H1 (cell line): ENCODE results near the gene HDAC11.

Source experiments
- ATF2 ChIP-seq: IDR thresholded peaks from 2 replicates; pipeline ENCODE4 v1.6.1; 2012; ENCODE audit warnings: low read length, inconsistent platforms
- CREB1 ChIP-seq: IDR thresholded peaks from 2 replicates; pipeline ENCODE4 v1.6.1; 2012; ENCODE audit warnings: inconsistent platforms
- CTCF ChIP-seq, 3 experiments: IDR thresholded peaks; 1 replicate in 2 of 3; 2 replicates in 1 of 3; pipeline versions ENCODE4 v1.5.1 to v1.6.1; 2011; ENCODE audit warnings: low read length in 3 of 3, mild to moderate bottlenecking in 3 of 3, inconsistent platforms in 2 of 3, low read depth in 1 of 3, moderate library complexity in 1 of 3; ENCODE audit not compliant: insufficient read depth in 1 of 3; ENCODE audit errors: control extremely low read depth in 1 of 3
- EZH2 ChIP-seq: fragments of 200-600 bp; sonication (generic); IDR thresholded peaks from 2 replicates; pipeline ENCODE4 v1.7.1; 2012; ENCODE audit warnings: low read depth, mild to moderate bottlenecking, moderate library complexity, low read length, inconsistent platforms; ENCODE audit not compliant: severe bottlenecking
- MAFK ChIP-seq: IDR thresholded peaks from 2 replicates; pipeline ENCODE4 v1.6.1; 2012; ENCODE audit warnings: low read depth, mild to moderate bottlenecking, improper control_type of control experiment, low read length
- RFX5 ChIP-seq: IDR thresholded peaks from 2 replicates; pipeline ENCODE4 v1.6.1; 2011; ENCODE audit warnings: low read depth, low read length, improper control_type of control experiment, borderline replicate concordance
- SIN3A ChIP-seq, 2 experiments: IDR thresholded peaks in 1 of 2; conservative IDR thresholded peaks in 1 of 2; 2 replicates each; pipeline ENCODE4 v1.6.1; 2011 to 2012; ENCODE audit warnings: low read length in 2 of 2, improper control_type of control experiment in 1 of 2, low read depth in 1 of 2, mild to moderate bottlenecking in 1 of 2
- SUZ12 ChIP-seq: fragments of 200-600 bp; sonication (generic); IDR thresholded peaks from 2 replicates; pipeline ENCODE4 v1.6.1; 2012; ENCODE audit warnings: mild to moderate bottlenecking, inconsistent platforms, low read length, moderate library complexity, mixed read lengths

- TF ChIP-seq EZH2: no peak
- no peak for TF ChIP-seq SUZ12
- TF ChIP-seq SIN3A (conservative IDR thresholded peaks at IDR 0.05 in 1 of 2, IDR thresholded peaks at IDR 0.05 in 1 of 2; ENCODE audit: low read depth in 1 of 2, low read length in 2 of 2): no peak
- TF ChIP-seq CREB1: no peak
- no peak for TF ChIP-seq MAFK
- TF ChIP-seq CTCF (IDR thresholded peaks at IDR 0.05; ENCODE audit: control extremely low read depth in 1 of 3, insufficient read depth in 1 of 3, low read depth in 1 of 3, low read length in 3 of 3): no peak
- no peak for TF ChIP-seq RFX5
- no peak for TF ChIP-seq ATF2
Measured at GRCh38 chr3:13470894-13471574, 9.1 kb upstream of the HDAC11 start.
